Spleen (tissue), 7 donors: ENCODE measurements around the gene ACOT13.
"Not testable (repeated sequence)": the region's sequence is repeated elsewhere in the genome, so short reads cannot be mapped to it uniquely, and the experiment has no call there.

Experiments used
- CTCF ChIP-seq, 11 experiments: fragments of 200-600 bp in 7 of 11; fragments of 450-650 bp in 4 of 11; sonication (generic) in 4 of 11; IDR thresholded peaks in 8 of 11; conservative IDR thresholded peaks in 3 of 11; 1 replicate in 7 of 11; 2 replicates in 4 of 11; pipeline versions ENCODE4 v1.4.0 to v1.8.0; 2016 to 2021; ENCODE audit warnings: antibody characterized with exemption in 11 of 11, inconsistent platforms in 4 of 11, mild to moderate bottlenecking in 1 of 11
- POLR2A ChIP-seq, 3 donors: fragments of 450-650 bp; IDR thresholded peaks; one replicate each; pipeline ENCODE4 v1.5.1; 2017; ENCODE audit warnings: antibody characterized with exemption in 3 of 3, mild to moderate bottlenecking in 1 of 3
- POLR2AphosphoS5 ChIP-seq, 3 donors: sonication (generic); formaldehyde crosslinking; IDR thresholded peaks; one replicate each; pipeline ENCODE4 v1.5.1; 2017; ENCODE audit warnings: antibody characterized with exemption in 3 of 3
- donor health status: DM: no; HTN: no; CAD: no; lungs with moderate emphysema.
- donor health status: DM: no; HTN: no; CAD: no.
- donor health status: DM: no; HTN: no; CAD: no.

DNA sequence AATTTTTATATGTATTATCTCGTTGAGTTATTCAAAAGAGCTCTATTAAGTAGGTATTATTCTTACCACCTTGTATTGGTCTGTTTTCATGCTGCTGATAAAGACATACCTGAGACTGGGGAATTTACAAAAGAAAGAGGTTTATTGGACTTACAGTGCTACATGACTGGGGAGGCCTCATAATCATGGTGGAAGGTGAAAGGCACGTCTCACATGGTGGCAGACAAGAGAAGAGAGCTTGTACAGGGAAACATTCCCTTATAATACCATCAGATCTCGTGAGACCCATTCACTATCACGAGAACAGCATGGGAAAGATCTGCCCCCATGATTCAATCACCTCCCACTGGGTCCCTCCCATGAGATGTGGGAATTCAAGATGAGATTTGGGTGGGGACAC is 87.5 kb downstream of the ACOT13 start:
- not testable (repeated sequence) for TF ChIP-seq CTCF (IDR thresholded peaks at IDR 0.05 in 8 of 11, conservative IDR thresholded peaks at IDR 0.05 in 3 of 11); POLR2A (IDR thresholded peaks at IDR 0.05); POLR2AphosphoS5 (IDR thresholded peaks at IDR 0.05)
